Osteocyte (in vitro differentiated cells): ENCODE data around the gene SLC35F6. TPM values are rescaled to one million over a fixed set of nuclear protein-coding genes. Genes with fewer than 3 reads are reported as not detected.

ENCODE experiments used
- DNase-seq: peaks from one replicate; pipeline ENCODE4 v3.0.0; 2021; ENCODE audit warnings: mixed read lengths; ENCODE audit not compliant: unreplicated experiment; ENCODE audit errors: extremely low spot score
- H3K27ac Mint-ChIP-seq: one replicate; pipeline ENCODE4 v1.8.0; 2021; ENCODE audit warnings: mild to moderate bottlenecking, mixed read lengths; ENCODE audit not compliant: unreplicated experiment
- H3K27me3 Mint-ChIP-seq: one replicate; pipeline ENCODE4 v1.8.0; 2021; ENCODE audit warnings: mixed read lengths; ENCODE audit not compliant: unreplicated experiment
- H3K36me3 Mint-ChIP-seq: one replicate; pipeline ENCODE4 v1.8.0; 2021; ENCODE audit warnings: mixed read lengths; ENCODE audit not compliant: unreplicated experiment
- H3K4me1 Mint-ChIP-seq: one replicate; pipeline ENCODE4 v1.8.0; 2021; ENCODE audit warnings: mixed read lengths; ENCODE audit not compliant: unreplicated experiment
- H3K4me3 Mint-ChIP-seq: one replicate; pipeline ENCODE4 v1.8.0; 2021; ENCODE audit warnings: mild to moderate bottlenecking, moderate library complexity, mixed read lengths; ENCODE audit not compliant: unreplicated experiment
- H3K9me3 Mint-ChIP-seq: one replicate; pipeline ENCODE4 v1.8.0; 2021; ENCODE audit warnings: mixed read lengths; ENCODE audit not compliant: unreplicated experiment
- total RNA-seq: library from RNA; stranded (reverse); gene quantifications from 2 replicates; pipeline ENCODE4 v1.2.1, GENCODE V29; 2021
- TF ChIP-seq, protein P1 (sequence below): fragments of 200-600 bp; sonication (generic); IDR thresholded peaks from 2 replicates; pipeline ENCODE4 v1.5.0; 2021; ENCODE audit warnings: antibody characterized with exemption, mild to moderate bottlenecking, moderate library complexity

The SLC35F6 gene
- total RNA-seq, 1 donor from 2014 or later = 40.5 TPM

GRCh38 chr2:26722328-26722727, 41.8 kb upstream of the SLC35F6 start:
- no peak for DNase-seq
- H3K27ac Mint-ChIP-seq = no peak overlapping the region
- no peaks in the 10 kb centered on the region for H3K9me3 Mint-ChIP-seq
- TF ChIP-seq, protein P1, sequence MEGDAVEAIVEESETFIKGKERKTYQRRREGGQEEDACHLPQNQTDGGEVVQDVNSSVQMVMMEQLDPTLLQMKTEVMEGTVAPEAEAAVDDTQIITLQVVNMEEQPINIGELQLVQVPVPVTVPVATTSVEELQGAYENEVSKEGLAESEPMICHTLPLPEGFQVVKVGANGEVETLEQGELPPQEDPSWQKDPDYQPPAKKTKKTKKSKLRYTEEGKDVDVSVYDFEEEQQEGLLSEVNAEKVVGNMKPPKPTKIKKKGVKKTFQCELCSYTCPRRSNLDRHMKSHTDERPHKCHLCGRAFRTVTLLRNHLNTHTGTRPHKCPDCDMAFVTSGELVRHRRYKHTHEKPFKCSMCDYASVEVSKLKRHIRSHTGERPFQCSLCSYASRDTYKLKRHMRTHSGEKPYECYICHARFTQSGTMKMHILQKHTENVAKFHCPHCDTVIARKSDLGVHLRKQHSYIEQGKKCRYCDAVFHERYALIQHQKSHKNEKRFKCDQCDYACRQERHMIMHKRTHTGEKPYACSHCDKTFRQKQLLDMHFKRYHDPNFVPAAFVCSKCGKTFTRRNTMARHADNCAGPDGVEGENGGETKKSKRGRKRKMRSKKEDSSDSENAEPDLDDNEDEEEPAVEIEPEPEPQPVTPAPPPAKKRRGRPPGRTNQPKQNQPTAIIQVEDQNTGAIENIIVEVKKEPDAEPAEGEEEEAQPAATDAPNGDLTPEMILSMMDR = no peak
- H3K4me1 Mint-ChIP-seq = peaks cover 55% of the 10 kb centered on the region
- no peaks in the 10 kb centered on the region for H3K27me3 Mint-ChIP-seq
- H3K36me3 Mint-ChIP-seq = no peaks in the 10 kb centered on the region
- H3K4me3 Mint-ChIP-seq = no peak overlapping the region

DNA sequence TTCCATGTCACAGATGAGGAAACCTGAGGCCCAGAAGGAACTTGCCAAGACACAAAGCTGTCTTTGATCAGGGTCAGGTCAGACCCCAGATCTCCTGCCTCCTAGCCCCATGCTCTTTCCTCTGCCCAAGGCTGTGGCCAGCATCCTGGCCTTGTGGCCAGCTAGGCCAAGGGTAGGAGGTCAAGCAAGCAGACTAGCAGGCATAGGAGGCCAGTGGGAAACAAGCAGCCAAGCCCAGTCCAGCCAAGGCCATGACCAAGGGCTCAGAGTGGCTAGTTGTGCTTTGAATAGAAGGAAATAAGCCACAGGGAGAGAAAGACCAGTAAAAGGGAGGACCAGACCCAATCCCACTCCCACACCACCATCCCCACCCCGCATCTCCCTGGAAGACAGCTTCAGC, 41.2 kb upstream of the SLC35F6 start:
- TF ChIP-seq, protein P1 = no peak
- DNase-seq = no peak
- Mint-ChIP-seq H3K9me3 (no peaks in the 10 kb centered on the region), H3K36me3 (no peaks in the 10 kb centered on the region), H3K4me1 (peaks cover 55% of the 10 kb centered on the region), H3K4me3 (no peak overlapping the region), H3K27ac (no peak overlapping the region), H3K27me3 (no peaks in the 10 kb centered on the region)

GRCh38 chr2:26723475-26723874, 40.6 kb upstream of the SLC35F6 start:
- Mint-ChIP-seq H3K4me1 (peaks cover 55% of the 10 kb centered on the region), H3K9me3 (no peaks in the 10 kb centered on the region), H3K27ac (peak overlapping the region; percentile 86), H3K4me3 (no peak overlapping the region), H3K27me3 (no peaks in the 10 kb centered on the region), H3K36me3 (no peaks in the 10 kb centered on the region)
- TF ChIP-seq, protein P1 = no peak
- DNase-seq = no peak

- TF ChIP-seq, protein P1 = no peak
- Mint-ChIP-seq H3K27ac (peak overlapping the region; percentile 86), H3K4me3 (no peak overlapping the region), H3K36me3 (no peaks in the 10 kb centered on the region), H3K4me1 (peaks cover 51% of the 10 kb centered on the region), H3K27me3 (no peaks in the 10 kb centered on the region), H3K9me3 (no peaks in the 10 kb centered on the region)
- DNase-seq = peak; percentile 88
Observed at GRCh38 chr2:26723991-26724750, 39.9 kb upstream of the SLC35F6 start.

- Mint-ChIP-seq H3K4me3 (no peak overlapping the region), H3K9me3 (no peaks in the 10 kb centered on the region), H3K36me3 (no peaks in the 10 kb centered on the region), H3K27ac (peak overlapping the region; percentile 86), H3K4me1 (peaks cover 43% of the 10 kb centered on the region), H3K27me3 (no peaks in the 10 kb centered on the region)
- DNase-seq = no peak
- TF ChIP-seq, protein P1 = no peak
Observed at GRCh38 chr2:26724784-26725520, 39.1 kb upstream of the SLC35F6 start.
